ENCODE data around the gene PLB1. TPM values are rescaled to one million over a fixed set of nuclear protein-coding genes. Genes with fewer than 3 reads are reported as not detected.

PLB1 gene
- total RNA-seq, 1 experiment from 2014 or later, result 0.40 TPM

DNA sequence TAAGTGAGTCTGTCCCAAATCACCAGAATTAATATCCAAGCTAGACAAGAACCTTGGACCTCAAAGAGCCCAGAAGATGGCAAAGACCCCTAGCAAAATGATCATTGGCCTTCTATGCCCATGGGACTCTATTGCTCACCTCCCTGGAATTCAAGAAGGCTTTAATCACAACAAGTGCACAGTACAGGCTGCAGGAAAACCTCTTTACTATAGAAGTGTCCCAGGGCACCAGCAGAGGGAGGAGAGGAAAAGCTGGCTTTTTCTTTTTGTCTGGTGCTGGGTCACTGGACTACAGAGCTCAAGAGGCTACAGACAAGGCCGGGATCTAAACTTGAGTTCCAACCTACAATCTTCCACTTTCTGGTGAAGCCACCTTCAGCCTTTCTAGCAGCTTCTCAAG lies 167.5 kb downstream of the PLB1 start:
- Histone ChIP-seq H3K27me3 (ENCODE audit: low read length) (no peaks in the 10 kb centered on the region), H3K9me3 (ENCODE audit: low read length) (no peaks in the 10 kb centered on the region), H3K9ac (ENCODE audit: low read length) (no peak overlapping the region), H3K4me1 (ENCODE audit: insufficient read depth, low read length) (peaks cover 45% of the 10 kb centered on the region), H3K27ac (ENCODE audit: low read length) (peak overlapping the region; percentile 88), H3K79me2 (ENCODE audit: low read length) (no peaks in the 10 kb centered on the region), H3F3A (ENCODE audit: low read length, unreplicated experiment) (peaks cover 5% of the 10 kb centered on the region), H3K36me3 (ENCODE audit: low read depth, low read length) (no peaks in the 10 kb centered on the region), H2AFZ (ENCODE audit: low read length) (no peak overlapping the region), H4K20me1 (ENCODE audit: low read length) (no peaks in the 10 kb centered on the region), H3K9me2 (replicated peaks; ENCODE audit: low read length) (no peaks in the 10 kb centered on the region), H3K4me3 (ENCODE audit: low read length) (no peak overlapping the region), H3K4me2 (ENCODE audit: low read length) (peak overlapping the region; percentile 64)
- DNase-seq (peak; percentile 72), ATAC-seq (peak; percentile 45)
- TF ChIP-seq EZH2phosphoT487 (IDR thresholded peaks at IDR 0.05; ENCODE audit: borderline replicate concordance, low read length) (no peak), EZH2 (IDR thresholded peaks at IDR 0.05; ENCODE audit: low read length, unreplicated experiment) (no peak)
- TF ChIP-seq, protein P1, sequence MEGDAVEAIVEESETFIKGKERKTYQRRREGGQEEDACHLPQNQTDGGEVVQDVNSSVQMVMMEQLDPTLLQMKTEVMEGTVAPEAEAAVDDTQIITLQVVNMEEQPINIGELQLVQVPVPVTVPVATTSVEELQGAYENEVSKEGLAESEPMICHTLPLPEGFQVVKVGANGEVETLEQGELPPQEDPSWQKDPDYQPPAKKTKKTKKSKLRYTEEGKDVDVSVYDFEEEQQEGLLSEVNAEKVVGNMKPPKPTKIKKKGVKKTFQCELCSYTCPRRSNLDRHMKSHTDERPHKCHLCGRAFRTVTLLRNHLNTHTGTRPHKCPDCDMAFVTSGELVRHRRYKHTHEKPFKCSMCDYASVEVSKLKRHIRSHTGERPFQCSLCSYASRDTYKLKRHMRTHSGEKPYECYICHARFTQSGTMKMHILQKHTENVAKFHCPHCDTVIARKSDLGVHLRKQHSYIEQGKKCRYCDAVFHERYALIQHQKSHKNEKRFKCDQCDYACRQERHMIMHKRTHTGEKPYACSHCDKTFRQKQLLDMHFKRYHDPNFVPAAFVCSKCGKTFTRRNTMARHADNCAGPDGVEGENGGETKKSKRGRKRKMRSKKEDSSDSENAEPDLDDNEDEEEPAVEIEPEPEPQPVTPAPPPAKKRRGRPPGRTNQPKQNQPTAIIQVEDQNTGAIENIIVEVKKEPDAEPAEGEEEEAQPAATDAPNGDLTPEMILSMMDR (conservative IDR thresholded peaks at IDR 0.05; ENCODE audit: low read depth, low read length), result peak; percentile 46
- CTCF ChIA-PET, result interaction anchor here (0.6 to 2.4 kb wide), 2 partner anchors 28 to 69 kb away, joined by 3 to 13 read pairs; no protein-coding TSS in a partner anchor
- intact Hi-C loops (cut with micrococcal nuclease), result loop anchor here (1.0 to 5.0 kb wide), 4 partner anchors 29 to 69 kb away; no protein-coding TSS in a partner anchor
- POLR2A ChIA-PET (ENCODE audit: unreplicated experiment), result interaction anchor here (0.5 to 0.6 kb wide), 2 partner anchors 14 to 42 kb away, joined by 3 to 7 read pairs; no protein-coding TSS in a partner anchor
- no TSS peak for BruUV-seq (replicated peaks)

DNA sequence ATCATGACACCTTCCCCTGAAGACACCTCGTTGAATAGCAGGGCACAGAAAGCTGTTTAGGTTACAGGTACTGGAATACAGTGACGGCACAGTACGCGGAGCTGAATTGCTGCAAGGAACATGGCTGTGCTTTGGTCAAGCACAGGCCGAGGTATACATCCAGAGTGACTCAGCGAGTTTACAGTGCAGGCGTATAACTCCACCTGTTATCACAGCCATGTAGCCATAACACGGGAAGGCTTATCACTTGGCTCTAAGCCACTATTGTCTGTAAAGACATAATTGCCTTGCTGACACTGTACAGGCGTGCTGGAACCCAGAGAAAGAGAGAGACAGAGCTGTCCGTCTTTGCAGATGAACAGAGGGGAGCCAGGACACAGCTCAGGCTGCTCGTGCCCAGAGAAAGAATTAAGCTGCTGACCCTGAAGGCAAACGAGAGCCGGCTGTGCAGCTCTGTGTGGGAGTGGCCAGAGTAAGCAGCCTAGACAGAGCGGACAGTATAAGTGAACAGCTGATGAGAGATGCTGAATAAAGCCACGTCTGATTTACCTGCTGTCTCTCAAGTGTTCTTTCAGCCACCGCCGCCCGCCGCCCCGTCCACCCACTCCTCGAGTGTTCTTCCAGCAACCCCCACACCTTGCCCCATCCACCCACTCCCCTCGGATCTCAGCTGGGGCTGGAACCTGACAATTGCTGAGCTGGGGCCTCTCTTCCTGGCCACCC lies 168.4 kb downstream of the PLB1 start:
- Histone ChIP-seq H3K27me3 (ENCODE audit: low read length) (no peaks in the 10 kb centered on the region), H3F3A (ENCODE audit: low read length, unreplicated experiment) (peaks cover 5% of the 10 kb centered on the region), H3K9ac (ENCODE audit: low read length) (no peak overlapping the region), H4K20me1 (ENCODE audit: low read length) (no peaks in the 10 kb centered on the region), H2AFZ (ENCODE audit: low read length) (no peak overlapping the region), H3K4me1 (ENCODE audit: insufficient read depth, low read length) (peaks cover 39% of the 10 kb centered on the region), H3K4me2 (ENCODE audit: low read length) (0 out of 2 replicates have a peak overlapping the region, but pooled peaks have one; percentile 64), H3K9me3 (ENCODE audit: low read length) (no peaks in the 10 kb centered on the region), H3K36me3 (ENCODE audit: low read depth, low read length) (no peaks in the 10 kb centered on the region), H3K79me2 (ENCODE audit: low read length) (no peaks in the 10 kb centered on the region), H3K9me2 (replicated peaks; ENCODE audit: low read length) (no peaks in the 10 kb centered on the region), H3K4me3 (ENCODE audit: low read length) (no peak overlapping the region), H3K27ac (ENCODE audit: low read length) (no peak overlapping the region)
- ChIA-PET CTCF (interaction anchor here (2.4 kb wide), 1 partner anchor 70 kb away, joined by 13 read pairs; no protein-coding TSS in a partner anchor), POLR2A (ENCODE audit: unreplicated experiment) (interaction anchor here (0.6 to 0.7 kb wide), 3 partner anchors 30 to 396 kb away, joined by 3 to 7 read pairs (median 4); no protein-coding TSS in a partner anchor)
- no peak for TF ChIP-seq EZH2phosphoT487 (IDR thresholded peaks at IDR 0.05; ENCODE audit: borderline replicate concordance, low read length)
- TF ChIP-seq EZH2 (IDR thresholded peaks at IDR 0.05; ENCODE audit: low read length, unreplicated experiment), result no peak
- TF ChIP-seq, protein P1 (conservative IDR thresholded peaks at IDR 0.05; ENCODE audit: low read depth, low read length), result no peak
- no TSS peak for BruUV-seq (replicated peaks)
- DNase-seq (no peak), ATAC-seq (no peak)
- intact Hi-C loops (cut with micrococcal nuclease), result loop anchor here (5.0 kb wide), 1 partner anchor 52 kb away; no protein-coding TSS in a partner anchor
